Panc1 (cell line): Measurements from ENCODE around the gene EIPR1. TPM values are rescaled to one million over a fixed set of nuclear protein-coding genes. Genes with fewer than 3 reads are reported as not detected.

ENCODE experiments used
- ATAC-seq: fragments of 200-7000 bp; cut with Tn5 transposase; 2 replicates; pipeline ENCODE4 v1.9.1; 2020; ENCODE audit warnings: mild to moderate bottlenecking, moderate library complexity
- BruUV-seq: library from RNA; stranded (reverse); fragments of 400-500 nt; replicated peaks from 2 replicates; lab custom pipeline; 2021; lab: Mats Ljungman, UMichigan
- CTCF ChIA-PET: fragments of 300-600 bp; sonication (Branson Sonifier 250); formaldehyde crosslinking; loops from one replicate; lab custom pipeline; 2022; ENCODE audit warnings: antibody characterized with exemption; lab: Charles Lee
- POLR2A ChIA-PET: fragments of 300-600 bp; sonication (Branson Sonifier 250); formaldehyde crosslinking; loops from one replicate; lab custom pipeline; 2022; ENCODE audit warnings: antibody characterized with exemption; lab: Charles Lee
- DNase-seq: peaks from one replicate; pipeline ENCODE4 v3.0.0-alpha.2; 2010; ENCODE audit warnings: low read depth, low spot score
- H3K27ac ChIP-seq: 2 replicates; pipeline ENCODE4 v1.5.1; 2011; ENCODE audit warnings: mild to moderate bottlenecking, low read length, inconsistent platforms
- H3K27me3 ChIP-seq: fragments of 200-500 bp; sonication (Bioruptor generic); 2 replicates; pipeline ENCODE4 v1.6.0; 2014; ENCODE audit warnings: low read length, inconsistent platforms; ENCODE audit not compliant: control insufficient read depth, insufficient read depth
- H3K36me3 ChIP-seq: fragments of 200-500 bp; sonication (Bioruptor generic); 2 replicates; pipeline ENCODE4 v1.5.1; 2014; ENCODE audit warnings: inconsistent platforms, mild to moderate bottlenecking, low read length, moderate library complexity; ENCODE audit not compliant: control insufficient read depth, insufficient read depth
- H3K4me1 ChIP-seq: 2 replicates; pipeline ENCODE4 v1.5.1; 2011; ENCODE audit warnings: inconsistent platforms, mild to moderate bottlenecking, low read length, moderate library complexity; ENCODE audit not compliant: control insufficient read depth, insufficient read depth
- H3K4me3 ChIP-seq, 2 experiments: 2 replicates each; pipeline ENCODE4 v1.5.1; 2011 to 2012; ENCODE audit warnings: low read depth in 2 of 2, low read length in 2 of 2, mild to moderate bottlenecking in 2 of 2, inconsistent platforms in 1 of 2, moderate library complexity in 1 of 2
- H3K9me3 ChIP-seq: fragments of 200-500 bp; sonication (Bioruptor generic); 2 replicates; pipeline ENCODE4 v1.5.1; 2014; ENCODE audit warnings: low read depth, mild to moderate bottlenecking, inconsistent platforms, low read length, moderate library complexity; ENCODE audit not compliant: control insufficient read depth, insufficient read depth
- POLR2AphosphoS5 ChIP-seq: IDR thresholded peaks from 2 replicates; pipeline ENCODE4 v1.6.1; 2012; ENCODE audit warnings: mild to moderate bottlenecking, low read depth, low read length, moderate library complexity
- SIN3A ChIP-seq: IDR thresholded peaks from 2 replicates; pipeline ENCODE4 v1.6.1; 2012; ENCODE audit warnings: low read depth, mild to moderate bottlenecking, low read length, moderate library complexity, borderline replicate concordance; ENCODE audit not compliant: insufficient read depth
- TCF7L2 ChIP-seq: IDR thresholded peaks from 2 replicates; pipeline ENCODE4 v1.6.1; 2011; ENCODE audit warnings: mild to moderate bottlenecking, low read depth, low read length, inconsistent platforms
- in situ Hi-C: cut with HindIII; loops from 2 replicates; pipeline ENCODE4 v1.10.0; 2016; ENCODE audit warnings: low sequenced_read_pairs, low pct_unique_long_range_greater_than_20kb
- intact Hi-C: fragments of 100-400 bp; cut with micrococcal nuclease; formaldehyde crosslinking; loops from one replicate; pipeline ENCODE4 v1.10.0; 2022; ENCODE audit not compliant: unreplicated experiment
- total RNA-seq: library from RNA; stranded (reverse); gene quantifications from one replicate; pipeline ENCODE4 v1.2.1, GENCODE V29; 2021; ENCODE audit not compliant: unreplicated experiment
- TF ChIP-seq, protein P1 (sequence below): fragments of 450-650 bp; IDR thresholded peaks from 2 replicates; pipeline ENCODE4 v1.5.1; 2017; ENCODE audit warnings: mild to moderate bottlenecking
- TF ChIP-seq, protein P2 (sequence below), 2 experiments: IDR thresholded peaks; 2 replicates each; pipeline ENCODE4 v1.6.1; 2011 to 2012; ENCODE audit warnings: low read depth in 2 of 2, control low read depth in 1 of 2, low read length in 1 of 2, mild to moderate bottlenecking in 1 of 2, moderate library complexity in 1 of 2; ENCODE audit not compliant: insufficient read depth in 1 of 2

The EIPR1 gene
- total RNA-seq, 1 experiment from 2014 or later: 26.7 TPM

DNA sequence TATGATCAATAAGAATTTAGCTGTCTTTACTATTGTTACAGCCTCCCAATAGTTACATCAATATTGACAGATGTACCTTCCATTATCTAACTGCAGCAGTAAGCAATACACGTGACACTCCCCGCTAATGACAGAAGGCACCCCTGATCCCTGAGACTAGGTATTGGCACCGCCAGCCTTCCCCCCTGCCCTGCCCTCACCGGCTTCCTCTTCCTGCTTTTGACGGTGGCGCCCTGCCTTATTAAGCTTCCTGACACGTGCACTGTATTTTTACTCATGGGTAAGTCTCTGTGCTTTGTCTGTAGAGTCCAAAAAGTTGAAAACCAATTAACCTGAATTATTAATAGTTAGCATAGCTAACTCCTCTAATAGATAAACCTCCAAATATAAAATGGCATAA is 223.5 kb downstream of the EIPR1 start:
- ChIA-PET CTCF (no interaction called here), POLR2A (interaction anchor here (0.6 kb wide), 1 partner anchor 1361 kb away, joined by 15 read pairs; no protein-coding TSS in a partner anchor)
- Histone ChIP-seq H3K4me1 (no peaks in the 10 kb centered on the region), H3K27ac (no peak overlapping the region), H3K4me3 (no peak overlapping the region), H3K36me3 (no peaks in the 10 kb centered on the region), H3K9me3 (no peaks in the 10 kb centered on the region), H3K27me3 (no peaks in the 10 kb centered on the region)
- ATAC-seq: no peak
- no TSS peak for BruUV-seq
- TF ChIP-seq SIN3A (no peak), TCF7L2 (no peak), POLR2AphosphoS5 (no peak)
- TF ChIP-seq, protein P1, sequence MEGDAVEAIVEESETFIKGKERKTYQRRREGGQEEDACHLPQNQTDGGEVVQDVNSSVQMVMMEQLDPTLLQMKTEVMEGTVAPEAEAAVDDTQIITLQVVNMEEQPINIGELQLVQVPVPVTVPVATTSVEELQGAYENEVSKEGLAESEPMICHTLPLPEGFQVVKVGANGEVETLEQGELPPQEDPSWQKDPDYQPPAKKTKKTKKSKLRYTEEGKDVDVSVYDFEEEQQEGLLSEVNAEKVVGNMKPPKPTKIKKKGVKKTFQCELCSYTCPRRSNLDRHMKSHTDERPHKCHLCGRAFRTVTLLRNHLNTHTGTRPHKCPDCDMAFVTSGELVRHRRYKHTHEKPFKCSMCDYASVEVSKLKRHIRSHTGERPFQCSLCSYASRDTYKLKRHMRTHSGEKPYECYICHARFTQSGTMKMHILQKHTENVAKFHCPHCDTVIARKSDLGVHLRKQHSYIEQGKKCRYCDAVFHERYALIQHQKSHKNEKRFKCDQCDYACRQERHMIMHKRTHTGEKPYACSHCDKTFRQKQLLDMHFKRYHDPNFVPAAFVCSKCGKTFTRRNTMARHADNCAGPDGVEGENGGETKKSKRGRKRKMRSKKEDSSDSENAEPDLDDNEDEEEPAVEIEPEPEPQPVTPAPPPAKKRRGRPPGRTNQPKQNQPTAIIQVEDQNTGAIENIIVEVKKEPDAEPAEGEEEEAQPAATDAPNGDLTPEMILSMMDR: no peak
- TF ChIP-seq, protein P2, sequence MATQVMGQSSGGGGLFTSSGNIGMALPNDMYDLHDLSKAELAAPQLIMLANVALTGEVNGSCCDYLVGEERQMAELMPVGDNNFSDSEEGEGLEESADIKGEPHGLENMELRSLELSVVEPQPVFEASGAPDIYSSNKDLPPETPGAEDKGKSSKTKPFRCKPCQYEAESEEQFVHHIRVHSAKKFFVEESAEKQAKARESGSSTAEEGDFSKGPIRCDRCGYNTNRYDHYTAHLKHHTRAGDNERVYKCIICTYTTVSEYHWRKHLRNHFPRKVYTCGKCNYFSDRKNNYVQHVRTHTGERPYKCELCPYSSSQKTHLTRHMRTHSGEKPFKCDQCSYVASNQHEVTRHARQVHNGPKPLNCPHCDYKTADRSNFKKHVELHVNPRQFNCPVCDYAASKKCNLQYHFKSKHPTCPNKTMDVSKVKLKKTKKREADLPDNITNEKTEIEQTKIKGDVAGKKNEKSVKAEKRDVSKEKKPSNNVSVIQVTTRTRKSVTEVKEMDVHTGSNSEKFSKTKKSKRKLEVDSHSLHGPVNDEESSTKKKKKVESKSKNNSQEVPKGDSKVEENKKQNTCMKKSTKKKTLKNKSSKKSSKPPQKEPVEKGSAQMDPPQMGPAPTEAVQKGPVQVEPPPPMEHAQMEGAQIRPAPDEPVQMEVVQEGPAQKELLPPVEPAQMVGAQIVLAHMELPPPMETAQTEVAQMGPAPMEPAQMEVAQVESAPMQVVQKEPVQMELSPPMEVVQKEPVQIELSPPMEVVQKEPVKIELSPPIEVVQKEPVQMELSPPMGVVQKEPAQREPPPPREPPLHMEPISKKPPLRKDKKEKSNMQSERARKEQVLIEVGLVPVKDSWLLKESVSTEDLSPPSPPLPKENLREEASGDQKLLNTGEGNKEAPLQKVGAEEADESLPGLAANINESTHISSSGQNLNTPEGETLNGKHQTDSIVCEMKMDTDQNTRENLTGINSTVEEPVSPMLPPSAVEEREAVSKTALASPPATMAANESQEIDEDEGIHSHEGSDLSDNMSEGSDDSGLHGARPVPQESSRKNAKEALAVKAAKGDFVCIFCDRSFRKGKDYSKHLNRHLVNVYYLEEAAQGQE (IDR thresholded peaks at IDR 0.05; ENCODE audit: insufficient read depth in 1 of 2, low read depth in 2 of 2, low read length in 1 of 2): no peak
- DNase-seq: no peak
- in situ Hi-C loops: no loop called here
- intact Hi-C loops: no loop called here

DNA sequence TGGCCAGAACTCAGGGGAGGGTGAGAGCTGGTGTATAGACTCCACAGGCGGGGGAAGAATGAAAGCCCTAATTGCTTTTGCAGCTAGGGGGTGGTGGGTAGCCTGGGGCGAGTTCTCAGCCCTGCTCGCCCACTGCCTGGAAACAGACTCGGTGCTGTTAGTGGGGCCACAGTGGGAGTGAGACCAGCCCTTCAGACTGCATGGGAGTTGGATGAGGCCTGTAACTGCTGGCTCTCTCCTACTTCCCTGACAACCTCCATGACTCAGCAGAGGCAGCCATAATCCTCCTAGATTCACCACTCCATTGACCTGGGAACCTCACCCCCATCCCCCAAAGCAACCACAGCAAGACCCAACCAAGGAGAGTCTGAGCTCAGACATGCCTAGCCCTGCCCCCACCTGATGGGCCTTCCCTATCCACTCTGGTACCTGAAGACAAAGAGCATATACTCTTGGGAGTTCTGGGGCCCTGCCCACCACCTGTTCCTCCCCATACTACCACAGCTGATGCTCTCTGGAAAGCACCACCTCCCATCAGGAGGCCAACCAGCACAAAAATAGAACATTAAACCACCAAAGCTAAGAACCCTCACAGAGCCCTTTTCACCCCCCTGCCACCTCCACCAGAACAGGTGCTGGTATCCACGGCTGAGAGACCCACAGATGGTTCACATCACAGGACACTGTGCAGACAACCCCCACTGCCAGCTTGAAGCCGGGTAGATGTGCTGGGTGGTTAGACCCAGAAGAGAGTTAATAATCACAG is 226.3 kb downstream of the EIPR1 start:
- ChIA-PET POLR2A (no interaction called here), CTCF (no interaction called here)
- ATAC-seq: no peak
- no peaks in the 10 kb centered on the region for H3K9me3 ChIP-seq
- no TSS peak for BruUV-seq
- H3K27ac ChIP-seq: no peak overlapping the region
- in situ Hi-C loops (no loop called here), intact Hi-C loops (no loop called here)
- no peaks in the 10 kb centered on the region for H3K27me3 ChIP-seq
- no peak for DNase-seq
- H3K36me3 ChIP-seq: no peaks in the 10 kb centered on the region
- no peaks in the 10 kb centered on the region for H3K4me1 ChIP-seq
- TF ChIP-seq SIN3A: no peak
- TF ChIP-seq, protein P2 (IDR thresholded peaks at IDR 0.05; ENCODE audit: insufficient read depth in 1 of 2, low read depth in 2 of 2, low read length in 1 of 2): no peak
- TF ChIP-seq, protein P1: no peak
- no peak for TF ChIP-seq TCF7L2
- H3K4me3 ChIP-seq: no peak overlapping the region
